Tongue (tissue), 2 donors: Measurements from ENCODE around the gene SHD. TPM values are rescaled to one million over a fixed set of nuclear protein-coding genes. Genes with fewer than 3 reads are reported as not detected.
"Not testable (repeated sequence)": the region's sequence is repeated elsewhere in the genome, so short reads cannot be mapped to it uniquely, and the experiment has no call there.

Experiments
- DNase-seq: peaks from one replicate; pipeline ENCODE4 v3.0.0-alpha.2; 2015
- total RNA-seq: library from RNA; depleted of rRNA; stranded (reverse); fragments of >200 nt; gene quantifications from one replicate; pipeline ENCODE4 v1.2.3, GENCODE V29; 2014

The SHD gene, protein sequence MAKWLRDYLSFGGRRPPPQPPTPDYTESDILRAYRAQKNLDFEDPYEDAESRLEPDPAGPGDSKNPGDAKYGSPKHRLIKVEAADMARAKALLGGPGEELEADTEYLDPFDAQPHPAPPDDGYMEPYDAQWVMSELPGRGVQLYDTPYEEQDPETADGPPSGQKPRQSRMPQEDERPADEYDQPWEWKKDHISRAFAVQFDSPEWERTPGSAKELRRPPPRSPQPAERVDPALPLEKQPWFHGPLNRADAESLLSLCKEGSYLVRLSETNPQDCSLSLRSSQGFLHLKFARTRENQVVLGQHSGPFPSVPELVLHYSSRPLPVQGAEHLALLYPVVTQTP
- 18.1 TPM for total RNA-seq

DNA sequence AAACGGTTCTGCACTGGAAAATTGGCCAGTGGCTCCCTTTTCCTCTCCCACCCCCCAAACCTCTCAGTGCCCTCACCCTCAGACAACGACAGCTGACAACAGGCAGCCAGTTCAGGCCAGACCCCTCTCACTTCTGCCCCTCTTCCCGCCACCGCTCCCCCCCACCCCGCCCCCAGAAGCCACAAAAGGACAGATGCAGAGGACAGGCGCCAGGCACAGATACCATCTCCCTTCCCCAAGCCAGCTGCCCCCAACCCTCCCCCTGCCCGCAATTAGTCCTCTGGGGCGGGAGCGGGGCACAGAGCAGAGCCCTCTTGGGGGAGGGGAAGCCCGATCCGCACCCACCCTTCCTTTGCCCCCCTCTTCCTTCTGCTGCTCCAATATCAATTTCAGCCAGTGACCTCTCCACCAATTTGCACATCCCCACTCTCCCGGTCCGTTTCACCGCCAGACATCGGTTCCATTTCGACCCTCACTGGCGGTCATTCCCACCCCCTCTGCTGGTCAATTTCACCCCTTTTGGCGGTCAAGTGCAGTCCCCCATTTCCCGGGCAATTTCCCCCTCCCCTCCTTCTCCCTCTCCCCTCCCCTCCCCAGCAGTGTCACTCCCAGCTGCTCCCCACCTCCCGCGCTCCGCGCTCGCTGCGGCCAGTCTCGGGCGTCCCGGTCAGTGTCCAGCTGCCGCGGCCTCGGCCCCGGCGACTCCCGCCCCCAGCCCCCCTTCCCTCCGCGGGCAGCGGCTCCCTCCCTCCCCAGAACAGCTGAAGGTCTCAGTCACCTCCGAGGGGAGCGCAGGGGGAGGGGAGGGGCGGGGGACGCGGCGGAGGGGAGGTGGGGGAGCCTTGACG, at the start of gene SHD:
TSS of gene SHD (plus strand) at position 848 of the 848 bp plus-strand sequence. CDS start 798 bp downstream, outside the sequence.
- peak; percentile 89 for DNase-seq

DNA sequence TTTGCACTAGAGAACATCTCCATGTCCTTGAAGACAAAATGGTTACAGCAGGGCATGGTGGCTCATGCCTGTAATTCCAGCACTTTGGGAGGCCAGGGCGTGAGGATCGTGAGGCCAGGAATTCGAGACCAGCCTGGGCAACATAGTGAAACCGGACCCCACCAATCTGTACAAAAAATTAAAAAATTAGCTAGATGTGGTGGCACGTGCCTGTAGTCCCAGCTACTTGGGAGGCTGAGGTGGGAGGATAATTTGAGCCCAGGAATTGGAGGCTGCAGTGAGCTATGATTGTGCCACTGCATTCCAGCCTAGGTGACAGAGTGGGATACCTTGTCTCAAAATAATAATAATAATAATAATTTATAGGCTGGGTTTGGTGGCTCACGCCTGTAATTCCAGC, 48.8 kb upstream of the SHD start:
- DNase-seq: not testable (repeated sequence)

DNA sequence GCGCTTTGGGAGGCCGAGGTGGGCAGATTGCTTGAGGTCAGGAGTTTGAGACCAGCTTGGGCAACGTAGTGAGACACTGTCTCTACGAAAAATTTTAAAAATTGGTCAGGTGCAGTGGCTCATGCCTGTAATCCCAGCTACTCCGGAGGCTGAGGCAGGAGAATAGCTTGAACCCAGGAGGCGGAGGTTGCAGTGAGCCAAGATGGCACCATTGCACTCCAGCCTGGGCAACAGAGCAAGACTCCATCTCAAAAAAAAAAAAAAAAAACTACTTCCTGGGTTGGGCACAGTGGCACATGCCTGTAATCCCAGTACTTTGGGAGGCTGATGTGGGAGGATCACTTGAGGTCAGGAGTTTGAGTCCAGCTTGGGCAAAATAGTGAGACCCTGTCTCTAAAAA, 47.5 kb upstream of the SHD start:
- DNase-seq: not testable (repeated sequence)

DNA sequence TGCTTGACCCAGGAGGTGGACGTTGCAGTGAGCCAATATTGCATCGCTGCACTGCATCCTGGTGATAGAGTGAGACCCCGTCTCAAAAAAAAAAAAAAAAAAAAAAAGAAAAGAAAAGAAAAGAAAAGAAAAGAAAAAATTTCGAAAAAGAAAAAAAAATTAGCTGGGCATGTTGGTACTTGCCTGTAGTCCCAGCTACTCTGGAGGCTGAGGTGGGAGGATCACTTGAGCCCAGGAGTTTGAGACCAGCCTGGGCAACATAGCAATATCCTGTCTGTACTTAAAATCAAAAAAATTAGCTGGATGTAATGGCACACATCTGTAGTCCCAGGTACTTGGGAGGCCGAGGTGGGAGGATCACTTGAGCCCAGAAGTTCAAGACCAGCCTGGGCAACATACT, 46.9 kb upstream of the SHD start:
- DNase-seq: not testable (repeated sequence)

DNA sequence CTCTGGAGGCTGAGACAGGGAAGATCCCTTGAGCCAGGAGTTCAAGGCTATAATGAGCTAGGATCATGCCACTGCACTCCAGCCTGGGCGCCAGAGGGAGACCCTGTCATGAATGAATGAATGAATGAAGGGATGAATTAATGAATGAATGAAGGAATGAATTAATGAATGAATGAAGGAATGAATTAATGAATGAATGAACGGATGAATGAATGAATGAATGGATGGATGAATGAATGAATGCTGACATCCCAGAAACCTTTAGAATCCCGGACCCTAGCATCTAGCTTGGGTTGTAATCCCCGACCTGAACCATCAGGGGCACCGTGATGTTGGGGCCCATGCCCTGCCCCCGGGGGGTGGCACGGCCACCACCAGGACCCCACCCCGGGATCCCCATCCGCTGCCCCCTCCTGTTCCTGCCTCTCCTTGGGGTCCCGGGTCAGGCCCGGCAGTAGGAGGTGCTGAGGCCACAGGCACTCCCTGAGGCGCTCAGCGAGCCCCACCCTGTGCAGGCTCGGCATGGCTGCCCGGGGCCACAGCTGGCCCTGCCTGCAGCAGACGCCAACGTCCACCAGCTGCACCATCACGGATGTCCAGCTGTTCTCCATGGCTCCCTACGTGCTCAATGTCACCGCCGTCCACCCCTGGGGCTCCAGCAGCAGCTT, 46.3 kb upstream of the SHD start:
- peak; percentile 71 for DNase-seq

DNA sequence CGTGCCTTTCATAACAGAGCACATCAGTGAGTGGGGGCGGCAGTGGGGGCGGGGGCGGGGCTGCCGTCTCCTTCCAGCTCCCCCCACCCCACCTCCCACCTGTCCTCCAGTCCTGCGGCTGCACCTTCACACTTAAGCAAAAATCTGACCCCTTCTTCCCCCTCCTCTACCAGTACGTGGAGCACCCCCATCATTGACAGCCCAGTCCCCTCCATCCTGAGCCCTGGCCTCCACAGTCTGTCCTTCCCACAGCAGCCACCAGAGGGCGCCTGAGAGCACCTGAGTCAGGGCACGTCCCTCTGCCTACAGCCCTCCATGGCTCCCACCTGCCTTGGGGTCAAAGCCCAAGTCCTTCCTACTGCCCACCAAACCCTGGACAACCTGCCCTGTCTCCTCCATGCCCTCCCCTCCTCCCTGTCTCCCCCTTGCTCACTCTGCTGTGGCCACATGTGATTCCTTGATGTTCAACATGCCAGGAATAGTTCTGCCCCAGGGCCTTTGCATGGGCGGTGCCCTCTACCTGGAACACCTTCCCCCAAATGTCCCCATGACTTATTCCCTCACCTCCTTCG, 45.7 kb upstream of the SHD start:
- peak; percentile 59 for DNase-seq

DNA sequence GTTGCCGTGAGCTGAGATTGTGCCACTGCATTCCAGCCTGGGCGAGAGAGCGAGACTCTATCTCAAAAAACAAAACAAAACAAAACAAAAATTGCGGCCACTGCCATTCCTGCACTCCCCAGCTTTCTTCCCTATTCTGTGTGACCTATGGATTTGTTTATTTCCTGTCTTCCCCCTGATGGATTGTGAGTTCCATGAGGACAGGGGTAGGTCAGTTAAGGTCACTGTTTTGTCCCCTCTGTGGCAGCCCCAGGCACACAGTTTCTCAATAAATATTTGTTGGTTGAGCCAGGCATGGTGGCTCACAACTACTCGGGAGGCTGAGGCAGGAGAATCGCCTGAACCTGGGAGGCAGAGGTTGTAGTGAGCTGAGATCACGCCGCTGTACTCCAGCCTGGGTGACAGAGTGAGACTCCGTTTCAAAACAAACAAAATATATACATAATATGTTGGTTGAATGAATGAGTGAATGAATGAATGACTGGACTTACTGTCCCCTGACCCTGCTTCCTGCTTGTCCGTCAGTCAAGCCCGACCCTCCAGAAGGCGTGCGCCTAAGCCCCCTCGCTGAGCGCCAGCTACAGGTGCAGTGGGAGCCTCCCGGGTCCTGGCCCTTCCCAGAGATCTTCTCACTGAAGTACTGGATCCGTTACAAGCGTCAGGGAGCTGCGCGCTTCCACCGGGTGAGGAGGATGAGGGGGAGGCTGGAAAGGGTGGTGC, 44.8 kb upstream of the SHD start:
- no peak for DNase-seq

DNA sequence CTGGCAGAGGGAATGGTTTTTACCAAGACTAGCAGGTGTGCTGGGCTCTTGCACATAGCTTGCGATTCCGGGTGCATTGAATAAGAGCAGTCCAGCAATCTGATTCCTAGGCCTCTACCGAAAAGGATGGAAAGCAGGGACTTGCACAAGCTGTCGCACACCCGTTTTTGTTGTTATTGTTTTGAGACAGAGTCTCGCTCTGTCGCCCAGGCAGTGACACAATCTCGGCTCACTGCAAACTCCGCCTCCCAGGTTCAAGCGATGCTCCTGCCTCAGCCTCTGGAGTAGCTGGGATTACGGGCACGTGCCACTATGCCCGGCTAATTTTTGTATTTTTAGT, 44.2 kb upstream of the SHD start:
- DNase-seq: no peak

DNA sequence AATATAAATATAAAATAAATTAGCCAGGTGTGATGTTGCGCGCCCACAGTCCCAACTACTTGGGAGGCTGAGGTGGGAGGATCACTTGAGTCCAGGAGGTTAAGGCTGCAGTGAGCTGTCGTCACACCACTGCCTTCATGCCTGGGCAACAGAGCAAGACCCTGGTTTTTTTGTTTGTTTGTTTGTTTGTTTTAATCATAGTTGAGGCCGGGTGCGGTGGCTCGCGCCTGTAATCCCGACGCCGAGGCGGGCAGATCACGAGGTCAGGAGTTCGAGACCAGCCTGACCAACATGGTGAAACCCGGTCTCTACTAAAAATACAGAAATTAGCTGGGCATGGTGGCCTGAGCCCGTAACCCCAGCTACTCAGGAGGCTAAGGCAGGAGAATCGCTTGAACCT, 41.6 kb upstream of the SHD start:
- not testable (repeated sequence) for DNase-seq

DNA sequence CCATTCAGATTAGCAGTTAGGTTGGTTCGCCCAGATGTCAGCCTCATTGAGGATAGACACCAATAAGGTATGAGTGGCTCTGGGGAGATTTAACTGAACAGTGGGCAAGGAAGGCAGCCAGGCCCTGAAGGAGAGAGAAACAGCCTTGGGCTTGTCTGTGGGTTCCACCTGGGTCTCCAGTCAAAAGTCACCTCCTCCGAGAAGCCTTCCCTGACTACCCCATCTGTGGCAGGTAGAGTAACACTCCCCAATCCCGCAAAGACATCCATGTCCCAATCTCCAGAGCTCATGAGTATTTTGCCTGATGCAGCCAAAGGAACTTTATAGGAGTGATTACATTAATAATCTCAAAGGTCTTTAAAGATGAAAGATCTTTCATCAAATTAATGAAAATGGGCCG, 40.2 kb upstream of the SHD start:
- DNase-seq: no peak

DNA sequence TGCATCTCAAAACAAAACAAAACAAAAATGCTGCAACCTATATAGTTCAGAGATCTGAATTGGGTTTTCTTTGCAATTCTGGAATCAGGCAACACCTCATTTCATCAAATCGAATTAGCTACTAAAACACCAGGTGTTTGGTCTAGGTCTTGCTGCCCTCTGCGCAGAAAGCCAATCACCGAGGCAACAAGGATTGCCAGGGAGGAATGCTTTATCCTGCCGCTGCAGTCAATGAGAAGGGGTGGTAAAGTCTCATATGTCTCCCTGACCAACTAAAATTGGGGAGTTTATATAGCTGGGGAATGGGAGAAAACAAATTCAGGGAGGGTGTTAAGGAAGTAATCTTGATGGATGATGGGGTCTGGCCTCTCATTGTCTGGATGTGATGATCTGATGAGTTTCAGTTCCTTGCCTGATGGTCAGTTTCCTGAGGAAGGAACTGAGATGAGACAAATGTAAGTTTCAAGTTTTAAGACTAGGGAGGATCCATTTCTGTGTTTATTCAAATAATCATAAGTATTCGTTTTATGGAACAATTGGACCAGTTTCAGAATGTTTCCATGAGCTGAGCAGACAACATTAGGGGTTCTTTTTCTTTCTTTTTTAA, 37.1 kb upstream of the SHD start:
- no peak for DNase-seq

DNA sequence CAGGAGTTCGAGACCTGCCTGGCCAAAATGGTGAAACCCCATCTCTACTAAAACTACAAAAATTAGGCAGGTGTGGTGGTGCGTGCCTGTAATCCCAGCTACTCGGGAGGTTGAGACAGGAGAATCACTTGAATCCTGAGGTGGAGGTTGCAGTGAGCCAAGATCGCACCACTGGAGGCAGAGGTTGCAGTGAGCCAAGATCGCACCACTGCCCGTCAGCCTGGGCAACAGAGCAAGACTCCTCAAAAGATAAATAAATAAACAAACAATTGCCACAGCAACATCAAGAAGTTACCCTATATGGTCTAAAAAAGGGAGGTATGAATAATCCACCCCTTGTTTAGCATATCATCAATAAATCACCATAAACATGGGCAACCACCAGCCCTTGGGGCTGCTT, 33.1 kb upstream of the SHD start:
- DNase-seq: not testable (repeated sequence)

DNA sequence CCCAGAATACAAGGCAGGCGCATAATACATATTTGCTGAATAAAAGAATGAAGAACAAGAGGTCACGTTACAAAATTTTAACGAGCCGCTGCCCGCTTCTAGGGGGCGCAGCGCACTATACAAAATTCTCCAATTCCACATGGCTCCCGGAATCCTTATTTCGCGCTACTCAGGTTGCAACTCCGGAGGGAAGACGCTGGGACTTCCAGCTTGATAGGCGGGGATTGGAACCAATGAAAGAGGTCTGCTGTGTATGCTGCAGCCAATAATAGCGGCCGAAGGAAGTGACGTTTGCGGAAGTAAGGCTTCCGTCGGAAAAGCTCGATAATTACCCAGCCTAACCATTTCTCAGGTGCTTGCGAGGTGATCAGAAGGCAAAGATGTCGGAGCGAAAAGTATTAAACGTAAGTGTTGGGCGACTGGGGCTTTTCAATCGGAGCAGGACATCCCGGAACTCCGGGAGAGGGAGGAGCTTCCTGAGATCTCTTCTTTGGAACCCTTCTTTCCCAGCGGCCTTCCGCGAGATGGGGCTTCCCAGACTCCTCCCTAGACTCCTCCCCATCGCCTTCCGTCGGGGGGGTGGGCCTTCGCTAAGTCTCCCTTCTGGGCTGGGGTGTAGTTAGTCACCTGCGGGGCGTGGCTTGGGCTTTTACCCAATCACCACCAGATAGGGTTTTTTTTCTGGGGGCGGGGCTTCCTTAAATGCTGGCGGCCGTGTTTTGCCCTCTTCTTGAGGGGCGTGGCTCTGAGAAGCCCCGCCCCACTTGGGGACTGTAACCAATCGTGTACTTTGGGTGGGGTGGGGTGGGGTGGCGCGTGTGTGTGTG, 32.1 kb upstream of the SHD start, which contains the start of gene YJU2:
TSS of gene YJU2 (plus strand) at position 314 of the 827 bp plus-strand sequence. CDS start at position 381, 67 bp downstream.
- DNase-seq: peak; percentile 100

DNA sequence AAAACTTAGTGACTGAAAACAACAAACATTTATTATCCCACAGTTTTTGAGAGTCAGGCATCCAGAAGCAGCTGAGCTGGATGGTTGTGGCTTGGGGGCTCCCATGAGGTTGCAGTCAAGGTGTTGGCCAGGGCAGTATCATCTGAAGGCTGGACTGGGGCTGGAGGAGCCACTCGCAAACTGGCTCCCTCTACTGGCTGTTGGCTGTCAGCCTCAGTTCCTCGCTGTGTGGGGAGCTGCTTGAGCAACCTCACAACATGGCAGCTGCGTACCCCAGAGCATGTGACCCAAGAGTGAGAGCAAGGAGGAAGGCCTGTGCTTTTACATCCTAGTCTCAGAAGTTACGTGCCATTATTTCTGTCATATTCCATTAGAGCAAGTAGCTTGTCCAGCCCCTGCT, 22.5 kb upstream of the SHD start:
- DNase-seq: no peak

DNA sequence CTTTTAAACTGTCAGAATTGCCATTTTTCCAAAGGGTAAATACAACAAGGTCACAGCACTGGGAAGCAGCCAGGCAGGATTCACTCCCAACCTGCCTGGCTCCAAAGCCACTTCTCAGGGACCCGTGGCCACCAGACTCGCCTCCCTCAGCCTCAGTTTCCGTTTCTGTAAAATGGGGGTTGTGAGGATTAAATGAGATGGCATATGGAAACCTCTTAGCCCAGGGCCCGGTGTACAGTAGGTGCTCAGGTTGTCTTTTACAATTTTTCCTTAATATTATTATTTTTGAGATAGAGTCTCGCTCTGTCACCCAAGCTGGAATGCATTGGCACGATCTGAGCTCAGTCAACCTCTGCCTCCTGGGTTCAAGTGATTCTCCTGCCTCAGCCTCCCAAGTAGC, 22.0 kb upstream of the SHD start:
- no peak for DNase-seq

DNA sequence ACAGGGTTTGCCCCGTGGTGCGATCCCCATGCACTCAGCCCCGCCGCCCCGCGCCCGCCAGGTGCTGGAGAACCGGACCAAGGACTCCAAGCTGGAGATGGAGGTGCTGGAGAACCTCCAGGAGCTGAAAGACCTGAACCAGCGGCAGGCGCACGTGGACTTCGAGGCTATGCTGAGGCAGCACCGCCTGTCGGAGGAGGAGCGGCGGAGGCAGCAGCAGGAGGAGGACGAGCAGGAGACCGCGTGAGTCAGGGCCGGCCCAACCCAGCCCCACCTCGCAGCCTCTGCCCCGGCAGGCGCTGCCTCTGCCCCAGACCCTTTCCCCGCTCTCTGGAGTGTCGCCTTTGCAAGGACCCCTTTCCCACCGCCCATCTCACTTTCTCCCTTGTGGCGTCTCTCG, 20.9 kb upstream of the SHD start:
- DNase-seq: no peak

DNA sequence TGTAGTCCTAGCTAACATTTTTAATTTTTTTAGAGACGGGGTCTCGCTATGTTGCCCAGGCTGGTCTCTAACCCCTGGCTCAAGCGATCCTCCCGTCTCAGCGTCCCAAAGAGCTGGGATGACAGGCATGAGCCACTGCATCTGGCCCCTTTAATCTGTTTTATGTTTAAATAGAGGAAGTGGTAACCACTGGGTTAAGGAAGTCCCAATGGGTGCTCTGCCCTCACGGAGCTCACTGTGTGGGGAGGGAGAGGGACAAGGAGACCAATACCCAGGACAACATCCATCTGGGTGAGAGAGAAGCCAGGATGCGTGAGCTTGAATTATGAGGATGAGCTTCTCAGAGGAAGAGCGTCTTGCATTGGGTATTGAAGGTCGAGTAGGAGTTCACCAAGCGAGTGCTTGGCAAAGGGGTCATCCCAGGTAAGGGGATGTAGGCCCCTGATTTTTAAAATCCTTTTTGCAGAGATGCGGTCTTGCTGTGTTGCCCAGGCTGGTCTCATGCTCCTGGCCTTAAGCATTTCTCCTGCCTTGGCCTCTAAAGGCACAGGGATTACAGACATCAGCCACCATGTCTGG, 18.4 kb upstream of the SHD start:
- no peak for DNase-seq

DNA sequence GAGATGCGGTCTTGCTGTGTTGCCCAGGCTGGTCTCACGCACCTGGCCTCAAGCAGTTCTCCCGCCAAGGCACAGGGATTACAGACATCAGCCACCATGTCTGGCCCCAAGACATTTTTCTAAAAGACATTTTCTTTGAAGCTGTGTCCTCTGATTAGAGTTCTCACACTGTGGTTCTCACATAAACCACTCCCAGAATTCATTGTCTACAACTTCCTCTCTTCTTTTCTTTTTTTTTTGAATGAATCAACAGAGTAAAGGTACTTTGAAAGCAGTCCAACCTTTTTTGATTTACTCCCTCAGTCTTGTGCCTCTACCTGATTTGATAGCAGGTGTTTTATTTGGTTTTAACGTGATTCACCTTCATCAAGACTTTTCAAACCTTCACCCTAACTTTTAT, 14.3 kb upstream of the SHD start:
- DNase-seq: no peak

DNA sequence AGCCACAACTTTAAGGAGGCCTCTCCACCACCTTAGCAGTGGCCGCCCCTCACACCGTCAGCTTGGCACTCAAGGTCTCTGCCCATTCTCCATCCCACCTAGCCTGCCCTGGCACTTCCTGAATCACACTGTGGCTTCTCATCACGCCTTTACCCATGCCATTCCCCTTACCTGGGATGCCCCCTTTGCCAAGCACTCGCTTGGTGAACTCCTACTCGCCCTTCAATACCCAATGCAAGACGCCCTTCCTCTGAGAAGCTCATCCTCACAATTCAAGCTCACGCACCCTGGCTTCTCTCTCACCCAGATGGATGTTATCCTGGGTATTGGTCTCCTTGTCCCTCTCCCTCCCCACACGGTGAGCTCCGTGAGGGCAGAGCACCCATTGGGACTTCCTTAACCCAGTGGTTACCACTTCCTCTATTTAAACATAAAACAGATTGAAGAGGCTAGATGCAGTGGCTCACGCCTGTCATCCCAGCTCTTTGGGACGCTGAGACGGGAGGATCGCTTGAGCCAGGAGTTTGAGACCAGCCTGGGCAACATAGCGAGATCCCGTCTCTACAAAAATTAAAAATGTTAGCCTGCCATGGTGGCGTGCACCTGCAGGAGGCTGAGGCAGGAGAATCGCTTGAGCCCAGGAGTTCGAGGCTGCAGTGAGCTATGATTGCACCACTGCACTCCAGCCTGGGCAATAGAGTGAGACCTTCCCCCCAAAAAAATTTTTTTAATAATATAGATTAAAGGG, 12.6 kb upstream of the SHD start:
- DNase-seq: no peak
